Large intestine (tissue), 3 donors: ENCODE measurements around the gene PDZD2. TPM values are rescaled to one million over a fixed set of nuclear protein-coding genes. Genes with fewer than 3 reads are reported as not detected.
"Not testable (repeated sequence)": the region's sequence is repeated elsewhere in the genome, so short reads cannot be mapped to it uniquely, and the experiment has no call there.

ENCODE experiments used
- DNase-seq, 2 donors: peaks; one replicate each; pipeline versions ENCODE4 v3.0.0 to v3.0.0-alpha.2; 2013
- H3K27ac ChIP-seq: one replicate; pipeline ENCODE4 v1.5.1; 2013; ENCODE audit warnings: low read length
- H3K27me3 ChIP-seq: 2 replicates; pipeline ENCODE4 v1.6.1; 2013; ENCODE audit warnings: low read length; ENCODE audit not compliant: control insufficient read depth, insufficient read depth
- H3K36me3 ChIP-seq: 2 replicates; pipeline ENCODE4 v1.6.1; 2013; ENCODE audit warnings: low read length; ENCODE audit not compliant: control insufficient read depth, insufficient read depth
- H3K4me1 ChIP-seq: one replicate; pipeline ENCODE4 v1.6.1; 2013; ENCODE audit warnings: low read length; ENCODE audit not compliant: control insufficient read depth, insufficient read depth
- H3K4me3 ChIP-seq: one replicate; pipeline ENCODE4 v1.5.1; 2013; ENCODE audit warnings: low read length
- H3K9me3 ChIP-seq: one replicate; pipeline ENCODE4 v1.6.1; 2013; ENCODE audit warnings: mild to moderate bottlenecking, low read depth, low read length, moderate library complexity; ENCODE audit not compliant: control insufficient read depth
- WGBS: methylation state at CpG from one replicate; pipeline ENCODE4 v1.1.5; 2013; ENCODE audit warnings: low lambda C conversion rate; ENCODE audit not compliant: insufficient coverage; 5-methylcytosine and 5-hydroxymethylcytosine counted together
- polyA plus RNA-seq: library from polyadenylated mRNA; unstranded; fragments of 120-200 nt; gene quantifications from one replicate; pipeline ENCODE4 v1.2.1, GENCODE V29; 2013

Gene PDZD2
- polyA plus RNA-seq, 1 donor, result 4.7 TPM

- no peak for DNase-seq
- Histone ChIP-seq H3K4me3 (no peak overlapping the region), H3K36me3 (no peaks in the 10 kb centered on the region), H3K9me3 (no peaks in the 10 kb centered on the region), H3K4me1 (no peaks in the 10 kb centered on the region), H3K27ac (no peak overlapping the region), H3K27me3 (no peaks in the 10 kb centered on the region)
- no CpG with 5 or more reads among the region's 3 CpGs for WGBS
Measured at GRCh38 chr5:31730139-31730538, 91.2 kb downstream of the PDZD2 start.

GRCh38 chr5:31731016-31731415 is 92.1 kb downstream of the PDZD2 start:
- H3K36me3 ChIP-seq, result no peaks in the 10 kb centered on the region
- no peaks in the 10 kb centered on the region for H3K27me3 ChIP-seq
- no peaks in the 10 kb centered on the region for H3K4me1 ChIP-seq
- no peaks in the 10 kb centered on the region for H3K9me3 ChIP-seq
- no peak overlapping the region for H3K27ac ChIP-seq
- 82% methylated on average over 2 of the region's 3 CpGs for WGBS
- no peak for DNase-seq
- H3K4me3 ChIP-seq, result no peak overlapping the region

GRCh38 chr5:31731710-31732301 is 92.9 kb downstream of the PDZD2 start:
- no CpG with 5 or more reads among the region's 3 CpGs for WGBS
- no peaks in the 10 kb centered on the region for H3K36me3 ChIP-seq
- H3K4me1 ChIP-seq, result no peaks in the 10 kb centered on the region
- no peak for DNase-seq
- no peaks in the 10 kb centered on the region for H3K27me3 ChIP-seq
- no peak overlapping the region for H3K27ac ChIP-seq
- no peak overlapping the region for H3K4me3 ChIP-seq
- H3K9me3 ChIP-seq, result no peaks in the 10 kb centered on the region

DNA sequence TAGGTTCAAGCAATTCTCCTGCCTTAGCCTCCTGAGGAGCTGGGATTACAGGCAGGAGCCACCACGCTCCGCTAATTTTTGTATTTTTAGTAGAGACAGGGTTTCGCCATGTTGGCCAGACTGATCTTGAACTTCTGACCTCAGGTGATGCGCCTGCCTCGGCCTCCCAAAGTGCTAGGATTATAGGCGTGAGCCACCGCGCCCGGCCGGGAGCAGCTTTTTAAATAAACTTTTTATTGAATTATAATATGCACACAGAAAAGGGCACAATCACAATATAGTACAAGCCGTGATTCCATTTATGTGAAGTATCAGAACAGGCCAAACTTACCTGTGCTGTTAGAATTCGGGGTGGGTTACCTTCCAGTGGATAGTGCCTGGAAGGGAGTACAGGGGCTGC is 93.9 kb downstream of the PDZD2 start:
- H3K4me3 ChIP-seq, H3K9me3 ChIP-seq, H3K27ac ChIP-seq, H3K36me3 ChIP-seq, H3K4me1 ChIP-seq, H3K27me3 ChIP-seq, DNase-seq: not testable (repeated sequence)
- WGBS, result no CpG with 5 or more reads among the region's 12 CpGs

GRCh38 chr5:31733371-31733770 is 94.4 kb downstream of the PDZD2 start:
- Histone ChIP-seq H3K4me3 (no peak overlapping the region), H3K27me3 (no peaks in the 10 kb centered on the region), H3K4me1 (no peaks in the 10 kb centered on the region), H3K36me3 (no peaks in the 10 kb centered on the region), H3K9me3 (no peaks in the 10 kb centered on the region), H3K27ac (no peak overlapping the region)
- no peak for DNase-seq
- no CpG with 5 or more reads among the region's 11 CpGs for WGBS

DNA sequence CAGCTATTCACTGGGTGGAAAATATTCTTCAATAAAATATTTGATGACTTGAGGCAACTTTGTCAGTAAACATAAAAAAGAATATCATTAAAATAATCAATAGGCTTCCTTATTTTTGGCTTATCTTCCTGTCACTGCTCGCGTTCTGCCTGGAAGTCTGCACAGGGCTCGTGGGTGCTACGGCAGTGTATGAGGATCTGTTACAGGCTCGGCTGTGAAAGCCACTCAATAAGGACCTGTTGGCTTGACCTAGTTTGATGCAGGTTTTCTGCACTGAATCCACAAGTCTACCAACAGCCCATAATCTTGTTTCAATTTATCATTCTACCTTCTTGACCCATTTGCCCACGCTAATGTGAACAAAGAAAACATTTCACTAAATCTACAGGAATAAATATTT is 97.2 kb downstream of the PDZD2 start:
- Histone ChIP-seq H3K36me3 (no peaks in the 10 kb centered on the region), H3K9me3 (no peaks in the 10 kb centered on the region), H3K27me3 (no peaks in the 10 kb centered on the region), H3K4me3 (no peak overlapping the region), H3K4me1 (no peaks in the 10 kb centered on the region), H3K27ac (no peak overlapping the region)
- WGBS, result no CpG with 5 or more reads among the region's 6 CpGs
- no peak for DNase-seq

DNA sequence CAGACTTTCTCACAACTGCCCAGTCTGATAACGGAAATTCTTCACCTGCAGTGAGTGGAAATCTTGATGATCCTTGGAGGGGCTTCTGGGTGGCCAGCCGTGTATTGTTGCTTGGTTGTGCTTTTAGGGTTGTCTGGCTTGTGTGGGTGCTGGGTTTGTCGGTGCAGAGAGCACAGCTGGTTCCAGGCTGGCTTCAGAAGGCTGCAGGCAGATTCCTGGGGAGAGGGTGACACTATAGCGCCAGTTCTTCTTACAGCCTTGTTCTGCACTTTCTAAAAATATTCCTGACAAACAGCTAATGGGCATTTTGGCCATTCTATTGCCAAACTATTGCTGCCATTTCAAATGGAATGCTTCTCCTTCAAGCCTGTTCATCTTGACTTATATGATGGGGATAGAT is 99.3 kb downstream of the PDZD2 start:
- Histone ChIP-seq H3K36me3 (no peaks in the 10 kb centered on the region), H3K27me3 (no peaks in the 10 kb centered on the region), H3K4me1 (no peaks in the 10 kb centered on the region), H3K27ac (no peak overlapping the region), H3K9me3 (no peaks in the 10 kb centered on the region), H3K4me3 (no peak overlapping the region)
- DNase-seq, result no peak
- no CpG with 5 or more reads among the region's 4 CpGs for WGBS

DNA sequence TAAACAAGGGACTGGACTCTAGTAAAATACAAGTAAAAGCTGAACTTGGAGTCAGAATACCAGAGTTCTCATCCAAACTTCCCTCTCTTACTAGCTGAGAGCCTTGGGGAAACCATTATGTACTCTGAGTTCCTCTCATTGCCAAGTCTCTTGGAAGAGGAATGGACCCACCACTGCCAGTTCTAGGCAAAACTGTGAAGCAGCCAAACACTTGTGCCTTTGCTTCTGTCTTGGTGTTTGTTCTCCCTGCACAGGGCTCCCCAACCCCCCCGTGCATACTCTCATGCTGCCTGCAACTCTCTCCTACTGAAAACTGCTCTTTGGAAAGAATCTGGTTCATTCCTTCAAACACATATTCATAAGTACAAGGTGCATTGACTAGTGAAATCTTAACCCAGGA is 102.6 kb downstream of the PDZD2 start:
- no peak for DNase-seq
- no CpG with 5 or more reads among the region's 1 CpG for WGBS
- no peak overlapping the region for H3K27ac ChIP-seq
- H3K36me3 ChIP-seq, result no peaks in the 10 kb centered on the region
- no peaks in the 10 kb centered on the region for H3K9me3 ChIP-seq
- H3K4me3 ChIP-seq, result no peak overlapping the region
- no peaks in the 10 kb centered on the region for H3K4me1 ChIP-seq
- H3K27me3 ChIP-seq, result no peaks in the 10 kb centered on the region

DNA sequence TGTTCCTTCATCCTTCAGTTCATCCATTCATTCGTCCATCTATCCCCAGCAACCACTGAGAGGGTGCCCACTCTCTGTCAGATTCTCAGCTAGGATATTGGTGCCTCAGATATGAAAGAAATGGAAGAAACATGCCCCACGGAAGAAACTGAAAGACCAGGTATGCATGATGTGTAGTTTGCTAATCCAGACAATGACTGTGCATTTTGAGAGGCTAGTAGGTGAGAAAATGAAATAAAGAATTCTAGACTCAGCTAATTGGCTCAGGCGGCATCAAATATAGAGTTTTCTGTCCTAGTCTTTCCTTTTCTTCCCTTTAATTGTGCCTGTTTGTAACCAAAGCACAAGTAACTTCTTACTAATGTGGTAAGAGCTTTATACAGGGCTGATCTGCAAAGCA is 104.7 kb downstream of the PDZD2 start:
- Histone ChIP-seq H3K9me3 (no peaks in the 10 kb centered on the region), H3K27ac (no peak overlapping the region), H3K4me3 (no peak overlapping the region), H3K36me3 (no peaks in the 10 kb centered on the region), H3K4me1 (no peaks in the 10 kb centered on the region), H3K27me3 (no peaks in the 10 kb centered on the region)
- WGBS, result no CpG with 5 or more reads among the region's 3 CpGs
- no peak for DNase-seq

- H3K27ac ChIP-seq, result no peak overlapping the region
- H3K27me3 ChIP-seq, result no peaks in the 10 kb centered on the region
- DNase-seq, result no peak
- H3K9me3 ChIP-seq, result no peaks in the 10 kb centered on the region
- no CpG with 5 or more reads among the region's 3 CpGs for WGBS
- H3K4me1 ChIP-seq, result no peaks in the 10 kb centered on the region
- H3K36me3 ChIP-seq, result no peaks in the 10 kb centered on the region
- no peak overlapping the region for H3K4me3 ChIP-seq
Measured at GRCh38 chr5:31748458-31749172, 109.7 kb downstream of the PDZD2 start.

DNA sequence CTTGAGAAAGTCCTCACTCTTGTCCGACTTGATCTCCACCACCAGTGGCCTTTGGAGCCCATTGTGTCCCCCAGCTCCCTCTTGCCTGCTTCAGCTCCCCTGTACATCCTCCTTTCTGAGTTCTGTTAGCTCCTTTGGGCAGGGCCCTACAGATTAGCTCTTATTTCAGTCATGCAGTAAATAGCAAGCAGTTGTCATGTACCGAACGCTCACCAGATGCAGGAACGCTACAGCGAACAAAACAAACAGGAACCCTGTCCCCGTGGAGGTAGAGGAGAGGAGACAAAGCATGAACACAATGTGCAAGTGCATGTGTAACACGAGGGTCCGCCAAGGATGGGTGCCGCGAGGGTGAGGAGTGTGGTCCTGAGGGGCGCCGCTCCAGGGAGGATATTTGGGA is 111.3 kb downstream of the PDZD2 start:
- Histone ChIP-seq H3K27ac (no peak overlapping the region), H3K9me3 (no peaks in the 10 kb centered on the region), H3K4me1 (no peaks in the 10 kb centered on the region), H3K4me3 (no peak overlapping the region), H3K27me3 (no peaks in the 10 kb centered on the region), H3K36me3 (no peaks in the 10 kb centered on the region)
- no peak for DNase-seq
- 87% methylated on average over 9 of the region's 12 CpGs for WGBS
